Gastroesophageal sphincter (tissue), 4 donors: ENCODE measurements around the gene C6orf15. TPM values are rescaled to one million over a fixed set of nuclear protein-coding genes. Genes with fewer than 3 reads are reported as not detected.
A peak's percentile ranks its signal among the peaks of the same experiment; 100 is the strongest.
"Not testable (repeated sequence)": the region's sequence is repeated elsewhere in the genome, so short reads cannot be mapped to it uniquely, and the experiment has no call there.

ENCODE experiments used
- ATAC-seq: fragments of 150-250 bp; one replicate; pipeline ENCODE4 v1.9.1; 2016; ENCODE audit warnings: mild to moderate bottlenecking, moderate library complexity
- H3K27ac ChIP-seq, 4 donors: fragments of 200-600 bp; sonication (generic) in 3 of 4; 1 replicate in 3 of 4; 2 replicates in 1 of 4; pipeline ENCODE4 v1.5.1; 2016 to 2019
- H3K27me3 ChIP-seq: fragments of 200-600 bp; sonication (generic); one replicate; pipeline ENCODE4 v1.5.1; 2019
- H3K36me3 ChIP-seq, 2 donors: fragments of 200-600 bp; sonication (generic); one replicate each; pipeline ENCODE4 v1.5.1; 2019; ENCODE audit warnings: control low read depth in 1 of 2
- H3K4me1 ChIP-seq, 3 donors: fragments of 200-600 bp; sonication (generic); 1 replicate in 2 of 3; 2 replicates in 1 of 3; pipeline ENCODE4 v1.5.1; 2016 to 2019; ENCODE audit warnings: control low read depth in 2 of 3
- H3K4me3 ChIP-seq, 2 donors: fragments of 200-600 bp; sonication (generic); one replicate each; pipeline ENCODE4 v1.5.1; 2019; ENCODE audit warnings: mild to moderate bottlenecking in 1 of 2, moderate library complexity in 1 of 2
- H3K9me3 ChIP-seq, 3 donors: fragments of 200-600 bp; sonication (generic); one replicate each; pipeline ENCODE4 v1.5.1; 2017 to 2019; ENCODE audit warnings: control low read depth in 2 of 3
- CTCF ChIP-seq, 4 experiments: fragments of 200-600 bp in 2 of 4; fragments of 450-650 bp in 2 of 4; sonication (generic) in 1 of 4; IDR thresholded peaks; one replicate each; pipeline ENCODE4 v1.5.1; 2017 to 2019; ENCODE audit warnings: antibody characterized with exemption in 4 of 4, mild to moderate bottlenecking in 2 of 4, moderate library complexity in 2 of 4
- EP300 ChIP-seq: sonication (generic); formaldehyde crosslinking; IDR thresholded peaks from one replicate; pipeline ENCODE4 v1.6.1; 2017; ENCODE audit warnings: antibody characterized with exemption, mild to moderate bottlenecking
- POLR2A ChIP-seq, 2 donors: fragments of 450-650 bp; IDR thresholded peaks; one replicate each; pipeline ENCODE4 v1.6.1; 2017; ENCODE audit warnings: antibody characterized with exemption in 2 of 2, mild to moderate bottlenecking in 2 of 2, moderate library complexity in 1 of 2
- POLR2AphosphoS5 ChIP-seq: sonication (generic); formaldehyde crosslinking; IDR thresholded peaks from one replicate; pipeline ENCODE4 v1.6.1; 2017; ENCODE audit warnings: antibody characterized with exemption
- WGBS, 2 donors: methylation state at CpG; one replicate each; pipeline ENCODE4 v1.1.5; 2018; ENCODE audit warnings: low coverage in 1 of 2; 5-methylcytosine and 5-hydroxymethylcytosine counted together
- total RNA-seq, 4 donors: library from RNA; depleted of rRNA; stranded (reverse); fragments of >200 nt; gene quantifications; one replicate each; pipeline ENCODE4 v1.1.0, GENCODE V29; 2016

C6orf15 gene
- total RNA-seq, 4 donors from 2014 or later = not detected

GRCh38 chr6:31075528-31075927 lies 36.8 kb downstream of the C6orf15 start:
- TF ChIP-seq CTCF (IDR thresholded peaks at IDR 0.05) (no peak), EP300 (no peak), POLR2A (IDR thresholded peaks at IDR 0.05) (no peak), POLR2AphosphoS5 (no peak)
- H3K9me3 ChIP-seq = no peaks in the 10 kb centered on the region
- H3K4me1 ChIP-seq = peaks cover 3 to 30% (median 4%) of the 10 kb centered on the region in 3 donors
- H3K4me3 ChIP-seq = no peak overlapping the region
- peaks cover 2% of the 10 kb centered on the region for H3K27me3 ChIP-seq
- 70 to 100% methylated on average over 1 of the region's 1 CpG for WGBS, 2 donors
- no peaks in the 10 kb centered on the region for H3K36me3 ChIP-seq
- ATAC-seq = no peak
- H3K27ac ChIP-seq = no peak overlapping the region

GRCh38 chr6:31074401-31074800 lies 38.0 kb downstream of the C6orf15 start:
- TF ChIP-seq POLR2A (IDR thresholded peaks at IDR 0.05) (no peak), POLR2AphosphoS5 (no peak), EP300 (no peak), CTCF (IDR thresholded peaks at IDR 0.05) (no peak)
- no peaks in the 10 kb centered on the region for H3K27me3 ChIP-seq
- H3K4me3 ChIP-seq = no peak overlapping the region
- ATAC-seq = no peak
- no peaks in the 10 kb centered on the region for H3K36me3 ChIP-seq
- peaks cover 3 to 26% (median 4%) of the 10 kb centered on the region in 3 donors for H3K4me1 ChIP-seq
- H3K27ac ChIP-seq = no peak overlapping the region
- no peaks in the 10 kb centered on the region for H3K9me3 ChIP-seq
- 86 to 94% methylated on average over 4 of the region's 4 CpGs for WGBS, 2 donors

- peak in 3 of 4 experiments; percentile 40 to 51 (median 45) for TF ChIP-seq CTCF (IDR thresholded peaks at IDR 0.05)
- TF ChIP-seq POLR2AphosphoS5 = no peak
- no peak overlapping the region for H3K4me3 ChIP-seq
- no peaks in the 10 kb centered on the region for H3K9me3 ChIP-seq
- 37 to 47% methylated on average over 3 to 6 of the region's 6 CpGs for WGBS, 2 donors
- H3K4me1 ChIP-seq = peaks cover 3 to 23% (median 4%) of the 10 kb centered on the region in 3 donors
- peaks cover 2% of the 10 kb centered on the region for H3K27me3 ChIP-seq
- ATAC-seq = no peak
- no peaks in the 10 kb centered on the region for H3K36me3 ChIP-seq
- H3K27ac ChIP-seq = no peak overlapping the region
Measured at GRCh38 chr6:31070711-31071197, 41.6 kb downstream of the C6orf15 start.

GRCh38 chr6:31068669-31069340 lies 43.6 kb downstream of the C6orf15 start:
- 41 to 54% methylated on average over 12 to 13 of the region's 13 CpGs for WGBS, 2 donors
- TF ChIP-seq CTCF (IDR thresholded peaks at IDR 0.05) = peak; percentile 71 to 88 (median 80)
- no peak for TF ChIP-seq EP300
- Histone ChIP-seq H3K27me3 (peaks cover 12% of the 10 kb centered on the region), H3K27ac (no peak overlapping the region), H3K4me1 (peaks cover 3 to 23% (median 4%) of the 10 kb centered on the region in 3 donors), H3K9me3 (no peaks in the 10 kb centered on the region), H3K36me3 (no peaks in the 10 kb centered on the region), H3K4me3 (no peak overlapping the region)
- peak; percentile 58 for ATAC-seq

- H3K36me3 ChIP-seq, H3K4me3 ChIP-seq, H3K27ac ChIP-seq, ATAC-seq, H3K9me3 ChIP-seq: not testable (repeated sequence)
- H3K27me3 ChIP-seq = peaks cover 18% of the 10 kb centered on the region
- peaks cover 3 to 15% (median 3%) of the 10 kb centered on the region in 3 donors for H3K4me1 ChIP-seq
- WGBS, 2 donors = 80 to 86% methylated on average over 3 of the region's 11 CpGs
Measured at GRCh38 chr6:31067891-31068668, 44.3 kb downstream of the C6orf15 start.

- not testable (repeated sequence) for H3K36me3 ChIP-seq, H3K4me3 ChIP-seq, ATAC-seq, H3K4me1 ChIP-seq, H3K9me3 ChIP-seq, H3K27ac ChIP-seq
- peaks cover 23% of the 10 kb centered on the region for H3K27me3 ChIP-seq
- WGBS, 2 donors = 87% methylated on average over 3 of the region's 32 CpGs; no CpG with 5 or more reads in 1 of the 2 donors
Measured at GRCh38 chr6:31067028-31067427, 45.3 kb downstream of the C6orf15 start.
